RCC 7860 (cell line): ENCODE data around the gene CLHC1.
"Not testable (repeated sequence)": the region's sequence is repeated elsewhere in the genome, so short reads cannot be mapped to it uniquely, and the experiment has no call there.

Source experiments
- DNase-seq: peaks from one replicate; pipeline ENCODE4 v3.0.0-alpha.2; 2015; ENCODE audit warnings: low spot score
- FAIRE-seq: peaks from 2 replicates; lab custom pipeline; 2012; peaks lifted over from hg19 to GRCh38; lab: Jason Lieb, UNC

Gene CLHC1

GRCh38 chr2:55232084-55232862 lies at the start of gene CLHC1, which contains the start of gene RPS27A:
Gene CLHC1, minus strand, starts transcription at chr2:55232293. Its CDS starts 9,882 bp downstream, at chr2:55222411.
Gene RPS27A, plus strand, starts transcription at chr2:55232688. Its CDS starts 137 bp downstream, at chr2:55232825.
- peak; percentile 87 for FAIRE-seq
- DNase-seq = peak; percentile 98

GRCh38 chr2:55280851-55281546 lies 48.9 kb upstream of the CLHC1 start:
- not testable (repeated sequence) for FAIRE-seq, DNase-seq

DNA sequence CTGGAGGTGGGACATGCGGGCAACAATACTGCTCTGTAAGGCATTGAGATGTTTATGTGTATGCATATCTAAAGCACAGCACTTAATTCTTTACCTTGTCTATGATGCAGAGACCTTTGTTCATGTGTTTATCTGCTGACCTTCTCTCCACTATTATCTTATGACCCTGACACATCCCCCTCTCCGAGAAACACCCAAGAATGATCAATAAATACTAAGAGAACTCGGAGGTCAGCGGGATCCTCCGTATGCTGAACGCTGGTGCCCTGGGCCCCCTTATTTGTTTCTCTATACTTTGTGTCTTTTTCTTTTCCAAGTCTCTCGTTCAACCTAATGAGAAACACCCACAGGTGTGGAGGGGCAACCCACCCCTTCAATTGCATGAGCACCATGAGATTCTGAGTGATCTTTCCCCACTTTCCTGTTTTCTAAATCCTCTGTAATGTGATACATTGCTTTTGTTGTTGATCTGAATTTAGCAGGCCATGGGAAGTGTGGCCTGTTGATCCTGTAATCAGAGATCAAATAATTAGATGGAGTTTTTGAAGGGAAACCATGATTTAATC lies 47.8 kb upstream of the CLHC1 start:
- FAIRE-seq, DNase-seq: not testable (repeated sequence)

DNA sequence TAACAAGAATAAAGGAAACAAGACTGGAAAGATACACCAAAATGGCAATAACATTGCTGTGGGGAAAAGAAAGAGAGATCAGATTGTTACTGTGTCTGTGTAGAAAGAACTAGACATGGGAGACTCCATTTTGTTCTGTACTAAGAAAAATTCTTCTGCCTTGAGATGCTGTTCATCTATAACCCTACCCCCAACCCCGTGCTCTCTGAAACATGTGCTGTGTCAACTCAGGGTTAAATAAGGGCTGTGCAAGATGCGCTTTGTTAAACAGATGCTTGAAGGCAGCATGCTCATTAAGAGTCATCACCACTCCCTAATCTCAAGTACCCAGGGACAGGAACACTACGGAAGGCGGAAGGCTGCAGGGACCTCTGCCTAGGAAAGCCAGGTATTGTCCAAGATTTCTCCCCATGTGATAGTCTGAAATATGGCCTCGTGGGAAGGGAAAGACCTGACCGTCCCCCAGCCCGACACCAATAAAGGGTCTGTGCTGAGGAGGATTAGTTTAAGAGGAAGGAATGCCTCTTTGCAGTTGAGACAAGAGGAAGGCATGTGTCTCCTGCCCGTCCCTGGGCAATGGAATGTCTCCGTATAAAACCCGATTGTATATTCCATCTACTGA lies 47.2 kb upstream of the CLHC1 start:
- FAIRE-seq, DNase-seq: not testable (repeated sequence)

- no peak for FAIRE-seq
- DNase-seq = no peak
Observed at GRCh38 chr2:55277310-55277709, 45.2 kb upstream of the CLHC1 start.

- FAIRE-seq, DNase-seq: not testable (repeated sequence)
Observed at GRCh38 chr2:55274346-55274745, 42.3 kb upstream of the CLHC1 start.

GRCh38 chr2:55269645-55269990 lies 37.5 kb upstream of the CLHC1 start:
- FAIRE-seq = no peak
- no peak for DNase-seq

DNA sequence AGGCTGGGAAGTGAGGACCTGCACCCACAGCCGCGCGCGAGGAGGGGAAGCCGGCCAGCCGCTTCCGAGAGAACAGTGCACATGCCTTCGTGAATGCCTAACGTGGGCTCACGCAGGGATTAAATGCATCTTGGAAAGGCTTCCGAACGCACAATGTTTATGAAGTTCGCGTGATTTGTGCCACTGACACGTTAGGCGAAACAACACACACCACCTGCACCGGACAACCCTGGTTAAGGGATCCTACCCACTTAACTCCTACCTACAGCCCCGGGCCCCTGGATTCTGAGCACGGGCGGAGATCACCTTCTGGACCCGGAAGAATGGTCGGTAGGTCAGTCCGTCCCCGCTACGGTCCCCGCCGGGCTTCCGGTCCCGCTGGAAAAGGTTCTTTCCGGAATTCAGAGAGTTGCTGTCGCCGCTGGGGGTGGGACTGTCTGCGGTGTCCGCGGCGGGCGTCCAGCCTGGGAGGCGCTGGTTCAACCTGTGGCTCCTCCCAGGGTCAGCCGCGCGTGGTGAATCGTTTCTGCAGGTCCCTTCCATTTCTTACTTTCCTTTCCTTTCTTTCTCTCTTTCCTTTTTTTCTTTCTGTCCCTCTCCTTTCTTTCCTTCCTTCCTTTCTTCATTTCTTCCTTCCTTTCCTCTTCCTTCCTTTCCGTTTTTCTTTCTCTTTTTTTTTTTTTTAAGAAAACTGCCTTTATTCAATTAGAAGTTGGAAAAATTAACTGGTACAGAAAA lies 37.0 kb upstream of the CLHC1 start, which contains the start of gene MTIF2:
MTIF2 (minus strand) TSS at position 325 of the 738 bp plus-strand sequence. CDS start 5,373 bp downstream, outside the sequence.
- DNase-seq (peak; percentile 90), FAIRE-seq (peak; percentile 86)

DNA sequence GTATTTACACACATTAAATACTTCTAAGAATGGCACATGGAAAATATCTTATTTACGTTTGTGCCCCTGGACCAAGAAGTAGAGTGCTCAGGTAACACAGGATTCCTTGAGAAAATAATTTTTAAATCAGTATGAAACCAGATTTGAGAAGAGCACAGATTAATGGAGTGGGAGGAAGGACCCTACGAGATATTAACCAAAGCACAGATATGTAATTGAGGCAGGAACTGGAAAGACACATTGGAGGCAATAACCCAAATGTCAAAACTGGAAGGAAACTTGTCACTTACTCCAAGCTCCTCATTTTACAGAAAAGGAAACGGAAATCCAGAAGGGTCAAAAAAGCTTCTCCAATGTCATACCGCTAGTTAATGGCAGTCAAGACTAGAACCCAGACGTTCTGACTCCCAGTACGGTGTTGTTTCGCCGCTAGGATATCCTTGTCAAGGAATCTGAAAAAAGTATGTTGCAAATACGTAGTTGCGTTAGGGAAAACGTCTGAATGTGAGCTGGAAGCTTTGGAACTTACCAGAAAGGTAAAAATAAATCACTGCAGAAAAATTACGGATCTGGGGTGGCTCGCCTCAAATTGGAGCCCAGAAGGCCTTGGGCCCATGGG lies 36.3 kb upstream of the CLHC1 start:
- no peak for DNase-seq
- FAIRE-seq = no peak

DNA sequence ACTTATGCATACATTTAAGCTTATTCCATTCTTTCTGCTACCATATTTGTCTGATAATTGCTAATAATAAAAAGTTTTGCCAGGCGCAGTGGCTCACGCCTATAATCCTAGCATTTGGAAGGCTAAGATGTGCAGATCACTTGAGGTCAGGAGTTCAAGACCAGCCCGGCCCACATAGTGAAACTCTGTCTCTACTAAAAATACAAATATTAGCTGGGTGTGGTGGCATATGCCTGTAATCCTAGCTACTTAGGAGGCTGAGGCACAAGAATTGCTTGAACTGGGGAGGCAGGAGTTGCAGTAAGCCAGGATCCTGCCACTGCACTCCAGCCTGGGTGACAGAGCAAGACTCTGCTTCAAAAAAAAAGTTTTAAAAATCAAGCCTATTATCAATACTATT lies 27.5 kb upstream of the CLHC1 start:
- not testable (repeated sequence) for DNase-seq, FAIRE-seq

DNA sequence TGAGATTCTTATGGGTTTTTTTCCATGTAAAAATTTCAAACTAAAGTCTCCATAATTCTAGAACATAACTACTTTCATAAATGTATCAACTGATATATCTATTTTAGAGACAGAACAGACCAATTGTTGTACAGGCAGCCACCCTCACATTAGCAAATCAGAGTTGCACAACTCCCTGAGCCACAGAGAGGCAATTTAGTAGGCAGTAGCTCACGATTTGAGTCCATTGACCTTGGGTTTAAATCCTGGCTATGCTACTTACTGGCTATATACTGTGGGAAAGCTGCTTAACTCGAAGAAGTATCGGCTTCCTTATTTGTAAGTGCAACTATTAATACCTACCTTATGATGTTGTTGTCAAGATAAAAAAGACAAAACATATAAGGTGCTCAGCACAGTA lies 20.7 kb upstream of the CLHC1 start:
- DNase-seq = no peak
- no peak for FAIRE-seq

- FAIRE-seq (no peak), DNase-seq (no peak)
Observed at GRCh38 chr2:55247025-55247424, 14.9 kb upstream of the CLHC1 start.

- FAIRE-seq = no peak
- no peak for DNase-seq
Observed at GRCh38 chr2:55245411-55245810, 13.3 kb upstream of the CLHC1 start.

GRCh38 chr2:55242617-55243016 lies 10.5 kb upstream of the CLHC1 start:
- no peak for FAIRE-seq
- no peak for DNase-seq

DNA sequence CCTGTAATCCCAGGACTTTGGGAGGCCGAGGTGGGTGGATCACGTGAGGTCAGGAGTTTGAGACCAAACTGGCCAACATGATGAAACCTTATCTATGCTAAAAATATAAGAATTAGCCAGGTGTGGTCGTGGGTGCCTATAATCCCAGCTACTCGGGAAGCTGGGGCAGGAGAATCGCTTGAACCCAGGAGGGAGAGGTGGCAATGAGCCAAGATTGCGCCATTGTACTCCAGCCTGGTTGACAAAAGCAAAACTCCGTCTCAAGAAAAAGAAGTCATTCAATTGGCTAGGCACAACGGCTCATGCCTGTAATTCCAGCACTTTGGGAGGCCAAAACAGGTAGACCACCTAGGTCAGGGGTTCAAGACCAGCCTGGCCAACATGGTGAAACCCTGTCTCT lies 9.5 kb upstream of the CLHC1 start:
- DNase-seq, FAIRE-seq: not testable (repeated sequence)

DNA sequence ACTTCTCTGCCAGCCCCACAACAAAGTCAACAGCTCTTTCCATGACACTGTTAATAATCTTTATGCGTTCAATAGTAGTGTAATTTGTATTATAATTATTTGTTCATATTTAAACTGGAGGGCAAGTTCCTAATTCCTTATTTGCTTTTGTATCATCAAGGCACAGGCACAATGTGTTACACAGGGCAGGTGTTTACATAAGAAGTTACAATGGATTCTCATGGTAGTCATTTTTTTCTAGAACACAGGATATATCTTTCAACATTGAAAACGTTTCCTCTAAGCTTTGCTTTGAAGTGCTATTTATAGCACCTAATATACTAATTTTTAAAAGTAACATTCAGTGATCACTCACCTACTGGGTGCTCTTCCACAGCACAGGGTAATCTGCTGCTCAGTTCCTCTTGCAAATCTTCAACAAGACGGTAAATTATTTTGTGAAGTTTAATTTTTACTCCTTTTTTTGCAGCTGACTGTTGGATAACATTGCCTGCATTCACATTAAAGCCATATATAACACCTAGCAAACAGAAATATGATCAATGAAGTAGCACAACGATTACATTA lies 7.6 kb upstream of the CLHC1 start:
- DNase-seq (no peak), FAIRE-seq (no peak)

GRCh38 chr2:55236992-55237543 lies 5.0 kb upstream of the CLHC1 start:
- FAIRE-seq (no peak), DNase-seq (no peak)

GRCh38 chr2:55235724-55236538 lies 3.8 kb upstream of the CLHC1 start:
- FAIRE-seq = no peak

GRCh38 chr2:55233658-55233940 lies 1.5 kb upstream of the CLHC1 start:
- DNase-seq (no peak), FAIRE-seq (no peak)

More at GRCh38 chr2:55235724-55236538, 3.8 kb upstream of the CLHC1 start:
- no peak for DNase-seq
